GM18511 (cell line): ENCODE measurements around the gene NEURL1.
"Not testable (repeated sequence)": the region's sequence is repeated elsewhere in the genome, so short reads cannot be mapped to it uniquely, and the experiment has no call there.

Source experiments
- ATAC-seq: cut with Tn5 transposase; IDR thresholded peaks from one replicate; pipeline ENCODE4 v1.9.1; 2021; ENCODE audit warnings: mild to moderate bottlenecking, moderate library complexity; ENCODE audit not compliant: unreplicated experiment

The NEURL1 gene

GRCh38 chr10:103463499-103463898, 30.0 kb upstream of the NEURL1 start:
- no peak for ATAC-seq

DNA sequence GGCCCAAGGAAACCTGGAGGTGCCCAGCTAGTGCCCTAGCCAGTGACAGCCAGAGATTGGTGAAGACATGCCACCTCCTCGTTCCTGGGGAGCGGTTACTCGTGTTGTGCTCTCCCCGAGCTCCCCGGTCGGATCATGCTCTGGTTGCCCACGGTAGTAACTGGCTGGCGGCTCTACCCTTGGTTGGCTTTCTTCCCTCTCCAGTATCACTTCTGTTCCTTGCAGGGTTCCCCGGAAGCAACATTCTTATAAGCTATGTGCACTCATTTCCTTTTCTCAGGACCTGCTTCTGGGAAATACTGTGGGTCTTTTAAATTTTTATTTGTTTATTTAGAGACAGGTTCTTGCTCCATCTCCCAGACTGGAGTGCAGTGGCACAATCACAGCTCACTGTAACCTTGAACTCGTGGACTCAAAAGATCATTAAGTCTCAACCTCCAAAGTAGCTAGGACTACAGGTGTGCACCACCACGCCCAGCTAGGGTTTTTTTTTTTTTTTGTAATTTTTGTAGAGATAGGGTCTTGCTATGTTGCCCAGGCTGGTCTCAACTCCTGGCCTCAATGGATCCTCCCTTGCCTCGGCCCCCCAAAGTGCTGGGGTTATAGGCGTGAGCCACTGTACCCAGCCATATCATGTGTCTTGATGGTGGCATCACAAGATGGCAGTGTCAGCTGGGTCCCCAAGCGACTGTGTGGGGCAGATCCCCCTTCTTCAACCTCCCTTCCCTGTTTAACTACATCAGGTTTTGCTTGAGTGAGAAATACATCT, 27.9 kb upstream of the NEURL1 start:
- no peak for ATAC-seq

GRCh38 chr10:103466734-103467133, 26.8 kb upstream of the NEURL1 start:
- ATAC-seq, result no peak

GRCh38 chr10:103467406-103467805, 26.1 kb upstream of the NEURL1 start:
- ATAC-seq, result no peak

DNA sequence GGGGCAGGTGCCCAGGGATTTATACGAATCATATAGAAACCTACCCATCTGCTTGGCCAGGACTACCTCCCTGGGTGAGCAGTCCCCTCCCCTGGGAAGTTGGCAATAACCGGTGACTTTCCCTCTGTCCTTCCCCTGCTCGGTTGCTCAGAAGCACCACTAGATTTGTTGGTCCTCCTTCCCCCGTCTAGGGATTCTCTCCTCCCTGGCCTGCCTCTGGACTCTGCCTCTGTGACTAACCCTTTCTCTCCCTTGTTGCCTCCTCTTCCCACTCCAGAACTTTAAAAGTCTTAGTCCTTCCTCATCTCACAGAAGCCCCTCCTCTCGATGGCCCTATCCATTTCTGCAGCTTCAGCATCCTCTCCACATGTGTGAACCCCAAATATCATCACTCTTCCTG, 24.3 kb upstream of the NEURL1 start:
- no peak for ATAC-seq

- peak; percentile 79 for ATAC-seq
These were observed 22.5 kb upstream of the NEURL1 start for GRCh38 chr10:103470761-103471653.

DNA sequence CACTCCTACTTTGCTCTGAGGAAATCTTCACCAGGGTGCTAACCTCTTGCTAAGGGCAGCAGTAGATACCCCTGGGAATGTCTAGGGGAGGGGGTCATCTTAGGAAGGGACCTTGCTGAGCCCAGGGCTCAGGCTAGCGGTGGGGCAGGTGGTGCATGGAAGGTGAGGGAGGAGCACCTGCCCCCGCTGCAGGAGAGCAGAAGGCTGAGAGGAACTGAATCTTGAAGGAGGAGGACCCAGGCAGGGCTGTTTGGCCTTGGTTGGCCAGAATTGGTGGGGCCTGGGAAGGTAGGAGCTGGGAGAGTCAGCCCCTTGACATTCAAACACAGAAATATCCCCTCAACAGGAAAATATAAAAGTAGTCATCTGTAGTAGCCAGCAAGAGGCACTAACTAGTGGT, 21.5 kb upstream of the NEURL1 start:
- peak; percentile 37 for ATAC-seq

GRCh38 chr10:103473261-103473671, 20.2 kb upstream of the NEURL1 start:
- ATAC-seq, result no peak

- ATAC-seq, result no peak
These were observed 19.4 kb upstream of the NEURL1 start for GRCh38 chr10:103474077-103474476.

DNA sequence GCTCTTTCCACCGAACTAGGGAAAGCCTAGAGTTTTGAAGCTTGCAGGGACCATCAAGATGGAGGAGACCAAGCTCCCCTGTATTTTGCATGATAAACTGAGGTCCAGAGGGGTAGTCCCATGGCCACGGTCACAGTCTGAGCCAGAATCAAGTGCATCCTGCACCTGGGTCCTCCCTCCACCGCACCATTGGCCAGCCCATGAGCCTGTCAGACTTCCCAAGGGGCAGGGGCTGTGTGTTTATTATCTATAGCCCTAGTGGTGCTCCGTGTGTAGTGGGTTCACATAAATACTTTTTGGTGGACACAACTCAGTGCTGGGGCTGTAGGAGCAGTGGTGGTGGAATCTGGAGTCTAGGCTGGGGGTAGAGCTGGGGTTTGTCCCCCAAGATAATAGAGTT, 18.1 kb upstream of the NEURL1 start:
- no peak for ATAC-seq

GRCh38 chr10:103476046-103476768, 17.3 kb upstream of the NEURL1 start:
- peak; percentile 45 for ATAC-seq

DNA sequence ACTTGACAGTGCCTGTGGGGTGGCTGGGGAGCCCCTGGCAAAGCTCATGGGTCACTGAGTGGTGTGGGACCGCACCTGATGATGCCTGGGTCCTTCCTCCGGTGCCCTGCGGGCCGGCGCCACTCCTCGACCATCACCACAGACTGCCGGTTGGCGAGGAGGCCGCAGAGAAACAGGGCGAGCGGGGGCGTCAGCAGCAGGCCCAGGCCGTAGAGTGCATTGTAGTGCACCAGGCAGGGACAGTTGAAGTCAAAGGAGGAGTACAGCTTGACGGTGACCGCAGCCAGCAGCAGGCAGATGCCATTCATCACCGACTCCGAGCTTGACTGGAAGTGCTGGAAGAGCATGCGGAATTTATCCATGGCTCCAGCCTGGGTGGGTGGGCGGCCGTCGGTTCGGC, 14.8 kb upstream of the NEURL1 start:
- no peak for ATAC-seq

DNA sequence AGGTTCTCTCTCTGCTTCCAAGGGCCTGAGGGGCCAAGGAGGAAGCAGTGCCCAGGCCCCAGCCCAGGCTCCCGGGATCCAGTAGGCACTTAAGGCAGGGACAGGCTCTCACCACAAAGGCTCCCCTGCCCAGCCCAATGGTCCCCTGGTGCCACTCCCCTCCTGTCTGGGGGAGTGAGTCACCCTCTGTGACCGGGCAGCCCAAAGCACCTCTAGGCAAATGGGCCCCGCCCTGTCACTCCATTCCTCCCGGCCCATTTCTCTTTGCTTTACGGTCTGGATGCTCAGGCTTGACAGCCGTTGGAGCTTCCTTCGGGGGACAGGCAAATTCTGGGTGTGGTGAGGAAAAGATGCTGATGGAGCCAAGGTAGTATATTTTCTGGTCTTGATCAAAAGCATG, 14.4 kb upstream of the NEURL1 start, which contains the start of gene CALHM3:
CALHM3 (minus strand) TSS at position 106 of the 400 bp plus-strand sequence. CDS start 208 bp downstream, outside the sequence.
- ATAC-seq, result no peak

DNA sequence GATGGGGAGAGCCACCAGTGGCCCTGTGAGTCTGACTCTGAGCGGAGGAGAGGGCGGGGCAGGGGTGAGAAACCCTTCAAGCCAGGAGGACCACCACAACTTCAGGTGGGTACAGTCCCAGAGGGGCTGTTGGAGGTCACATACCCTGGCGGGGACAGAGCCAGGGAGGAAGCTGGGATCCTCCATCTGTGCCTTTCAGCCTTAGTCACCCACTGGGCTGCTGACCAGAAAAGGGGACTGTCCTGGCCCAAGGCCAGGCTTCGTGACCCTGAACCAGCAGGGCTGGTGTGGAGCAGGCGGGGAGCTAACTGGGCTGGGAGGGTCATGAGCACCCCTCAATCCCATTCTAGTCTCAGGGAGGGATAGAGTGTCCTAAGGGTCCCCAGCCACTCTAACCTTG, 13.0 kb upstream of the NEURL1 start:
- no peak for ATAC-seq

- ATAC-seq, result peak; percentile 67
These were observed 11.5 kb upstream of the NEURL1 start for GRCh38 chr10:103481974-103482531.

DNA sequence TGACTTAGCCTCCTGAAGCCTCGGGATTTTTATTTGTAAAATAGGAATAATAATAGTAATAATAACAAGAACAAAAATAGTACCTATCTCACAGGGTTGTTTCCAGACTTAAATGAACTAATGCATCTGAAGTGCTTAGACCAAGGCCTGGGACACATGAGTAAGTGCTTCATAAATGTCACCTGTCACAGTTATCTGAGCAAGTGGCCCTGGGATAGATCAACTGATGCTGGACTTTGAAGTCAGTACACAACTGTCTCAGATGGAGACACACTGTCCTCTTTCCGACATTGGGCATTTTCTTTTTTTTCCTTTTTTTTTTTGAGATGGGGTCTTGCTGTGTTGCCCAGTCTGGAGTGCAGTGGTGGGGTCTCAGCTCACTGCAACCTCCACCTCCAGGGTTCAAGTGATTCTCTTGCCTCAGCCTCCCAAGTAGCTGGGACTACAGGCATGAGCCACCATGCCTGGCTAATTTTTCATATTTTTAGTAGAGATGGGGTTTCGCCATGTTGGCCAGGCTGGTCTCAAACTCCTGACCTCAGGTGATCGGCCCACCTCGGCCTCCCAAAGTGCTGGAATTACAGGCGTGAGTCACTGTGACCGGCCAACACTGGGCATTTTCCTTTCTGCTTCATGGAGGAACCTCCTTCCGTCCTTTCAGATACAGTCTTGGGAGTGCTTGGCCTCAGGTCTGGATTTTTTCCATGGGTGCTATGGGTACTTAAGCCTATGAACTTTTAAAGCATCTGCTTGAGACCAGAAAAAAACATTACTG, 6.7 kb upstream of the NEURL1 start:
- ATAC-seq, result not testable (repeated sequence)

DNA sequence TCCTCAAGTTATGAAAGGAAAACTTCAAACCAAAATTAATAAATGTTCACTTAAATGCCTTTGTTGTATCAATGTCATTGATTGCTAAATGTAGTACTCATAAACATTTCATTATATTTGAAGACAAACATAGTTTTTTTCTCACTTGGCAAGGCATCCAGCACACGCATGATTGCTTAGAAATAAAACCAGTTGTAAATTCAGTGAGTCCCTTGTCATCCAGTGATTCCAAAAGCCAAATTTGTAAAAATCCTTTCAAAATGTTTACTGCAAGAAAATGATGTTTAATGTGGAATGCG, 6.1 kb upstream of the NEURL1 start:
- no peak for ATAC-seq

DNA sequence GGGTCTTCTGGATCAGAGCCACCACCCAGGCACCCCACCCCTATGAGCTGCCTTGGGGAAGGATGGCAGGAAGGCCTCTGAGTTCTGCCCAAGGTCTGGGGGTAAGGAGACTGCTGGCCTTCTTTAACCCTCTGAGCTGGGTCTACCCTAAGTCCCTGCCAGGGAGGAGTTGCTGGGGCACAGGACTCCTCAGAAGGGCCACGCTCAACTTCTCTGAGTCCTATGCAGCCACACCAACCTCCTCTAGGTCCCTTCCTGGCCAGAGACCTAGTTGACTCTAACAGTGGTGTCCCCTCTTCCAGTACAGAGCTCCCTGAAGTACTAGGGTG, 2.6 kb upstream of the NEURL1 start:
- ATAC-seq, result peak; percentile 35

- ATAC-seq, result no peak
These were observed 1.7 kb upstream of the NEURL1 start for GRCh38 chr10:103491729-103492364.

GRCh38 chr10:103492655-103493261, 747 bp upstream of the NEURL1 start:
- ATAC-seq, result no peak
